Liver (tissue), 3 donors: ENCODE results near the gene INPP5E.

Source experiments
- JUND ChIP-seq, 2 donors: IDR thresholded peaks; 2 replicates each; pipeline ENCODE4 v1.6.1; 2016; ENCODE audit warnings: antibody characterized with exemption in 2 of 2
- RAD21 ChIP-seq, 2 donors: IDR thresholded peaks; 2 replicates each; pipeline ENCODE4 v1.6.1; 2016; ENCODE audit warnings: antibody characterized with exemption in 2 of 2, mild to moderate bottlenecking in 2 of 2
- YY1 ChIP-seq: IDR thresholded peaks from 2 replicates; pipeline ENCODE4 v1.6.1; 2016; ENCODE audit warnings: antibody characterized with exemption, mild to moderate bottlenecking
- TF ChIP-seq, protein P1 (sequence below): IDR thresholded peaks from 2 replicates; pipeline ENCODE4 v1.6.1; 2016; ENCODE audit warnings: antibody characterized with exemption
- TF ChIP-seq, protein P2 (sequence below): fragments of 150-350 bp; IDR thresholded peaks from 2 replicates; pipeline ENCODE4 v1.5.1; 2017; ENCODE audit warnings: improper control_type of control experiment, low read depth, low read length; ENCODE audit not compliant: missing input control
- TF ChIP-seq, protein P3 (sequence below): IDR thresholded peaks from 2 replicates; pipeline ENCODE4 v1.6.1; 2016; ENCODE audit warnings: antibody characterized with exemption
- donor health status: healthy.
- donor health status: healthy.

DNA sequence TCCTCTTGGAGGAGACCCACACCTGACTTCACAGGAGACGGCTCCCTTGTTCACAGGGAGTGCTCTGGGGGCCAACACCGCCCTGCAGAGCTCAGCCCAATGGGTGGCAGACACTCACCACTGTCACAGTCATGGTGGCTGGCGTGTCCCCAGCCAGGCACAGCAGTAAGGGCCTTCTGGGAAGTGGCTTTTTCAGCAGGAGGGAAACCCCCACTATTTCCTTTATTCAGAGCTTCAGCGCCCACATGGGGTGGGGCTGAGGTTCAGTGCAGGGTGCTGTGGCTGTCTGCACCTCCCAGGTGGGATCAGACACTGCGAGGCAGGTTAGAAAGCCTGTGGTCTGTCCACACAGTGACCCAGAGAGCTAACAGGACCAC is 36.1 kb downstream of the INPP5E start:
- TF ChIP-seq YY1 (no peak), JUND (IDR thresholded peaks at IDR 0.05) (no peak), RAD21 (IDR thresholded peaks at IDR 0.05) (no peak)
- TF ChIP-seq, protein P1, sequence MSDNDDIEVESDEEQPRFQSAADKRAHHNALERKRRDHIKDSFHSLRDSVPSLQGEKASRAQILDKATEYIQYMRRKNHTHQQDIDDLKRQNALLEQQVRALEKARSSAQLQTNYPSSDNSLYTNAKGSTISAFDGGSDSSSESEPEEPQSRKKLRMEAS: no peak
- TF ChIP-seq, protein P2, sequence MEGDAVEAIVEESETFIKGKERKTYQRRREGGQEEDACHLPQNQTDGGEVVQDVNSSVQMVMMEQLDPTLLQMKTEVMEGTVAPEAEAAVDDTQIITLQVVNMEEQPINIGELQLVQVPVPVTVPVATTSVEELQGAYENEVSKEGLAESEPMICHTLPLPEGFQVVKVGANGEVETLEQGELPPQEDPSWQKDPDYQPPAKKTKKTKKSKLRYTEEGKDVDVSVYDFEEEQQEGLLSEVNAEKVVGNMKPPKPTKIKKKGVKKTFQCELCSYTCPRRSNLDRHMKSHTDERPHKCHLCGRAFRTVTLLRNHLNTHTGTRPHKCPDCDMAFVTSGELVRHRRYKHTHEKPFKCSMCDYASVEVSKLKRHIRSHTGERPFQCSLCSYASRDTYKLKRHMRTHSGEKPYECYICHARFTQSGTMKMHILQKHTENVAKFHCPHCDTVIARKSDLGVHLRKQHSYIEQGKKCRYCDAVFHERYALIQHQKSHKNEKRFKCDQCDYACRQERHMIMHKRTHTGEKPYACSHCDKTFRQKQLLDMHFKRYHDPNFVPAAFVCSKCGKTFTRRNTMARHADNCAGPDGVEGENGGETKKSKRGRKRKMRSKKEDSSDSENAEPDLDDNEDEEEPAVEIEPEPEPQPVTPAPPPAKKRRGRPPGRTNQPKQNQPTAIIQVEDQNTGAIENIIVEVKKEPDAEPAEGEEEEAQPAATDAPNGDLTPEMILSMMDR: no peak
- TF ChIP-seq, protein P3, sequence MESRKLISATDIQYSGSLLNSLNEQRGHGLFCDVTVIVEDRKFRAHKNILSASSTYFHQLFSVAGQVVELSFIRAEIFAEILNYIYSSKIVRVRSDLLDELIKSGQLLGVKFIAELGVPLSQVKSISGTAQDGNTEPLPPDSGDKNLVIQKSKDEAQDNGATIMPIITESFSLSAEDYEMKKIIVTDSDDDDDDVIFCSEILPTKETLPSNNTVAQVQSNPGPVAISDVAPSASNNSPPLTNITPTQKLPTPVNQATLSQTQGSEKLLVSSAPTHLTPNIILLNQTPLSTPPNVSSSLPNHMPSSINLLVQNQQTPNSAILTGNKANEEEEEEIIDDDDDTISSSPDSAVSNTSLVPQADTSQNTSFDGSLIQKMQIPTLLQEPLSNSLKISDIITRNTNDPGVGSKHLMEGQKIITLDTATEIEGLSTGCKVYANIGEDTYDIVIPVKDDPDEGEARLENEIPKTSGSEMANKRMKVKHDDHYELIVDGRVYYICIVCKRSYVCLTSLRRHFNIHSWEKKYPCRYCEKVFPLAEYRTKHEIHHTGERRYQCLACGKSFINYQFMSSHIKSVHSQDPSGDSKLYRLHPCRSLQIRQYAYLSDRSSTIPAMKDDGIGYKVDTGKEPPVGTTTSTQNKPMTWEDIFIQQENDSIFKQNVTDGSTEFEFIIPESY: no peak
